Mucosa of stomach (tissue), 1 donor: ENCODE data around the gene ELK1.
"Not testable (repeated sequence)": the region's sequence is repeated elsewhere in the genome, so short reads cannot be mapped to it uniquely, and the experiment has no call there.

Experiments used
- H3K27me3 ChIP-seq: one replicate; pipeline ENCODE4 v1.7.0; 2013; ENCODE audit warnings: mild to moderate bottlenecking, low read length; ENCODE audit not compliant: control insufficient read depth, insufficient read depth
- H3K36me3 ChIP-seq: one replicate; pipeline ENCODE4 v1.7.0; 2013; ENCODE audit warnings: low read length; ENCODE audit not compliant: control insufficient read depth, insufficient read depth
- H3K4me1 ChIP-seq: one replicate; pipeline ENCODE4 v1.7.0; 2013; ENCODE audit warnings: mild to moderate bottlenecking, low read length; ENCODE audit not compliant: control insufficient read depth, insufficient read depth
- H3K4me3 ChIP-seq: one replicate; pipeline ENCODE4 v1.7.0; 2013; ENCODE audit warnings: low read length
- H3K9ac ChIP-seq: one replicate; pipeline ENCODE4 v1.7.0; 2013; ENCODE audit warnings: mild to moderate bottlenecking, low read length, moderate library complexity
- H3K9me3 ChIP-seq: one replicate; pipeline ENCODE4 v1.7.0; 2013; ENCODE audit warnings: mild to moderate bottlenecking, low read length, moderate library complexity; ENCODE audit not compliant: control insufficient read depth
- donor health status: Pancreatic carcinoma.

The ELK1 gene

DNA sequence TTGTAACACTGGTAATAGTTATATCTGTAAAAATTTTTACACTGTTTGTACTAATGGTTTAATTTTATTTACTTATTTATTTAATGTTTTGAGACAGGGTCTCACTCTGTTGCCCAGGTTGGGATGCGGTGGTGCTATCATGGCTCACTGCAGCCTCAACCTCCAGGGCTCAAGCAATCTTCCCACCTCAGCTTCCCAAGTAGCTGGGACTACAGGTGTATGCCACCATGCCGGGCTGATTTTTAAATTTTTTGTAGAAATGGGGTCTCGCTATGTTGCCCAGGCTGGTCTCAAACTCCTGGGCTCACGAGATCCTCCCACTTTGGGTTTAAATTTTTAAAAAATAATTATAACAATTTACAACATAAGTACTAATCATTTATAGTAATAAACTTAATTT is 47.2 kb downstream of the ELK1 start:
- not testable (repeated sequence) for H3K36me3 ChIP-seq, H3K27me3 ChIP-seq, H3K4me1 ChIP-seq, H3K9me3 ChIP-seq, H3K4me3 ChIP-seq, H3K9ac ChIP-seq

DNA sequence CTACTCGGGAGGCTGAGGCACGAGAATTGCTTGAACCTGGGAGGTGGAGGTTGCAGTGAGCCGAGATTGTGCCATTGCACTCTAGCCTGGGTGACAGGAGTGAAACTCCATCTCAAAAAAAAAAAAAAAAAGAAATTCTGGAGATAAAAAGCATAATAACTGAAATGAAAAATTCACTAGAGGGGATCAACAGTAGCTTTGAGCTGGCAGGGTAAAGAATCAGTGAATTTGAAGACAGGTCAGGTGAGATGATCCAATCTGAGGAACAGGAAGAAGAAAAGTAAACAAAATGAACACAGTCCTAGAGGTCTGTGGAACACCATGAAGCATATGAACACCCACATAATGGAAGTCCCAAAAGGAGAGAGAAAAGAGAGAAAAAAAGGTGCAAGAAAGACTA is 53.1 kb downstream of the ELK1 start:
- H3K27me3 ChIP-seq = no peaks in the 10 kb centered on the region
- no peaks in the 10 kb centered on the region for H3K36me3 ChIP-seq
- no peak overlapping the region for H3K9ac ChIP-seq
- no peaks in the 10 kb centered on the region for H3K9me3 ChIP-seq
- no peak overlapping the region for H3K4me3 ChIP-seq
- H3K4me1 ChIP-seq = peaks cover 3% of the 10 kb centered on the region

DNA sequence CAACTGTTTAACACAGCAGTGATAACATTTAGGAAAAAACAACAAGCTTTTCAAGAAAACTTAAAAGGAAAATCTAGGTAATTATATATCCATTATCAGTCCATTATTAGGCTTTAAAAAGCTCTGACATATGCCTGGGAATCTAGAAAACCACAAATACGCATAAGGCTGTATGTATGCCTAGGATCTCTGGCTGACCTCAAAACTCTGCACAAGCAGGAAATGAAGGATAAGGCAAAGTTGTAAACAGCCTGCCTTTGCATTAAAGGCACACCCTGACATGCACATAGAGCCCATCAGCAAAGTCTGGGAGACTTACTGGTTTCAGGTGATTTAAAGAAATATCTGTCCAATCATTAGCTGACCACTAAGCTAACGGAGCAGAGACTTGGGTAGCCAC is 54.1 kb downstream of the ELK1 start:
- no peaks in the 10 kb centered on the region for H3K27me3 ChIP-seq
- H3K4me3 ChIP-seq = no peak overlapping the region
- no peaks in the 10 kb centered on the region for H3K36me3 ChIP-seq
- peaks cover 3% of the 10 kb centered on the region for H3K4me1 ChIP-seq
- no peaks in the 10 kb centered on the region for H3K9me3 ChIP-seq
- no peak overlapping the region for H3K9ac ChIP-seq

DNA sequence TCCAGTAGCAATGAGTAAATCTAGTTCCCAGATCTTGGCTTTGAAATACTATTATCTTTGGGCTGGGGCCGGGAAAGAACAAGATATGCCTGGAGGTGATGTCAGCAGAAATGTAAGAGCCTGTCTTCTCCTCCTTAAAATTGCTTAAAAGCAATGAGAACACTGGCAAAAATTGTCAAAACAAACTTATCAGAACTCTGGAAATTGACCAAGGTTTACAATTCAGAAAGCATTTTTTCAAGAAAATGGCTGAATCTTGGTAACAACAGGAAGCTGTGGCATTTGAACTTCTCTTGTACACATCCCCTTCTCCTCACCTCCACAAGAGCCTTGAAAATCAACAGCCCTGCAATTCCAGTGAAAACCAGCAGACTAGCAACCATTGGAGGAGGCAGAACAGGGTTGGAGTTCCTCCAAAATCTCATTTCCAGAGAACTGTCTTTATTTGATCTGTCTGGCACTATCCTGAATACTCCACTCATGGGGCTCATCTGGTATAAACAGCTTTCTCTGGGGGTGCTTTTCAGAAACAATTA is 54.6 kb downstream of the ELK1 start:
- H3K9ac ChIP-seq = no peak overlapping the region
- peaks cover 3% of the 10 kb centered on the region for H3K4me1 ChIP-seq
- no peaks in the 10 kb centered on the region for H3K36me3 ChIP-seq
- no peaks in the 10 kb centered on the region for H3K27me3 ChIP-seq
- no peaks in the 10 kb centered on the region for H3K9me3 ChIP-seq
- no peak overlapping the region for H3K4me3 ChIP-seq

DNA sequence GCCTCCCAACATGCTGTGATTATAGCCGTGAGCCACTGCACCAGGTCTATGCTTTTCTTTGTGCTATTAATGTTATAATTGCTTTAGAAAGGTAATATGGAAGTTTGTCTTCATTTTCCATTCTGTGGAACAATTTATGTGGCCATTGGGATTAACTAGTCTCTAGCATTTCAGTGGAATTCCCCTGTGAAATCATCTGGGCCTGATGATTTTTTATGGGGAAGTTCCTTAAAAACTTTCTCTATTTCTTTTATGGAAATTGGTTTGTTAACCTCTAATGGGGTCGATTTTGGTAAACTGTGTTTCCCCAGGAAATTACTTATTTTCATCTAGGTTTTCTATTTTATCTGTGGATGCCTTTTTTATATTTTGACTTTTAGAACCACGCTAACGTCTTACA is 56.8 kb downstream of the ELK1 start:
- Histone ChIP-seq H3K9ac (no peak overlapping the region), H3K27me3 (no peaks in the 10 kb centered on the region), H3K9me3 (no peaks in the 10 kb centered on the region), H3K36me3 (no peaks in the 10 kb centered on the region), H3K4me1 (peaks cover 3% of the 10 kb centered on the region), H3K4me3 (no peak overlapping the region)

DNA sequence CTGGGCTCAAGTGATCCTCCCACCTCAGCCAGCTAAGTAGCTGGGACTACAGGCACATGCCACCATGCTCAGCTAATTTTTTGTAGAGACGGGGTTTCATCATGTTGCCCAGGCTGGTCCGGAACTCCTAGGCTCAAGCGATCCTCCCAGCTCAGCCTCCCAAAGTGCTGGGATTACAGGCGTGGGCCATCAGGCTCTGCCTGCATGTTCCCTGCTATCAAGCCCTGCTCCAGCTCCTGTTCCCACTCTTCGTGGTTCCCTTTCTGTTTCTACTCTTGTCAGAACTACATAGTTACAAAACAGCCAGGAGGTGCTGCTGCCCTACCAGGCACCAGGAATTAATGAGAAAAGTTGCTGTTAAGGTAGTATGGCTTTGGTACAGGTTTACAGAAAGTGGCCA is 59.4 kb downstream of the ELK1 start:
- Histone ChIP-seq H3K9me3 (no peaks in the 10 kb centered on the region), H3K4me1 (peaks cover 3% of the 10 kb centered on the region), H3K27me3 (no peaks in the 10 kb centered on the region), H3K4me3 (no peak overlapping the region), H3K36me3 (no peaks in the 10 kb centered on the region), H3K9ac (no peak overlapping the region)

DNA sequence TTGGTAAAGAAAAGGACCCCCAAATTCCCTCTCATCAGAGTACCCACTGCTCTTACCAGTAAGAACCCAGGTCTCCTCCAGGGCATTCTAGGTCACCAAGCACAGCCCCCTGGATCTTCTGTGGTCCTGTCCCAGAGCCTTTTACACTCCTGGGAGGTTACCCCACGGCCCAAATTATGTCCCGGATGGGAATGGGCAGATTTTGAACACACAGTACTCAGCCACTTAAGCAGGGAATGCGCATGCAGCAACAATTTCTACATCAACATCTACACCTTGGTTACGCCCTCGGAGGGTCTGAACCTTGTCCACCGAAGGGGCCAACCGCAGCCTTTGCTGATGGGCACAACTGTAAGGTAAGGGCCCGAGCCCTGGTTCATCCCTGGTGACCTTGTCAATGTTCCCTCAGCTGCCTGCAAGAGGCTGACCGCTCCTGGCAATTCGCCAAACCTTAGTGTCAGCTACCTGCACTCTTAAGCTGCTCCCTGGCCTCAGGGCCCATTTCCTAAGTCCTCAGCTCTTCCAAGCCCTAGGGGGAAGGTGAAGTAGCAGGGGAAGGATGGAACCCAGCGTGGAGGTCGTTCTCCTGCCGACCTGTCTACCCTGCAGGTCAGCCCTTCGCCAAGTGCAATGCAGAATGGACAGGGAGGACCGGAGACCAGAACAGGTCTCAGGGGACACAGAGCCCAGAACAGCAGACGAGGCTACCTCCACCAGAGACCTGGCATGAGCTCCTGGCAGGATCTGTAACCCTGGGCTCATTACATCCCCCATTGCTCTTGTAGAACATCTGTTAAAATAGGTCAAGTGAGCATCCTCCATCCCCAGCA is 62.2 kb downstream of the ELK1 start:
- Histone ChIP-seq H3K4me3 (no peak overlapping the region), H3K36me3 (no peaks in the 10 kb centered on the region), H3K9ac (no peak overlapping the region), H3K9me3 (no peaks in the 10 kb centered on the region), H3K4me1 (peaks cover 3% of the 10 kb centered on the region), H3K27me3 (no peaks in the 10 kb centered on the region)

DNA sequence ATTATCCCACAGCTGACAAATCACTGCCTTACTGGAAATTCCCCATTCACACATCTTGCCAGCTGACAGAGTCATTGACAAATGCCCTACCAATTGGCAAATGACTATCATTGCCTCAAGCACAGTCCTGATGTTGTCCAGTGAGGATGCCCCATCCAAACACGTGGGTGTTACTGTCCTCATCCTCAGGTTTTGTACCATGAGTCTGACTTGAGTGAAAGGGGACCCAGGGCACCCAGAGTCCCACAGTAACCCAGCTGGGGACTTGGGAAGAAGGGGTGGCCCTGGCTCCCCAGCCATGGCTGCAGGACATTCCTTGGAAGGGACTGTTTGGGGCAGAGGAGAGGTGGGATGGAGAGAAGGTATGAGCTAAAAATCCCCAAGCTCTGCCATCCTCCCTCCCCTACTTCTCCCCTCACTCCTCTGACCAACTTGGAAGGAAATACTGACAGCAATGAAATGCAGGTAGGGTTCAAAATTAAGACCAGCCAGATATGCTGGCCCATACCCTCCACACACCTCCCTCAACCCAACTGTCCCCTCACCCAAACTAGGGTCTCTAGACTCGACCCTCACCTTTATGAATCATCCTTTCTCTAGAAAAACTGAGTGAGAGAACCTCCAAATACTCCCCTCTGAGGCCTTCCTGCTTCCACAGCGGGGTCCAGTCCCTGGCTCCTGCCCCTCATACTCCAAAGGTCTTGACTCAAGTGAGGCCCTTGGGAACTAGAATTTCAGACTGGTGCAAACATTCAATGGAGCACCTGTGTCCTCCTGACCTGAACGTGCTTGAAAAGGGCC is 63.1 kb downstream of the ELK1 start:
- Histone ChIP-seq H3K36me3 (no peaks in the 10 kb centered on the region), H3K9ac (no peak overlapping the region), H3K4me1 (peaks cover 5% of the 10 kb centered on the region), H3K27me3 (no peaks in the 10 kb centered on the region), H3K9me3 (no peaks in the 10 kb centered on the region), H3K4me3 (no peak overlapping the region)

DNA sequence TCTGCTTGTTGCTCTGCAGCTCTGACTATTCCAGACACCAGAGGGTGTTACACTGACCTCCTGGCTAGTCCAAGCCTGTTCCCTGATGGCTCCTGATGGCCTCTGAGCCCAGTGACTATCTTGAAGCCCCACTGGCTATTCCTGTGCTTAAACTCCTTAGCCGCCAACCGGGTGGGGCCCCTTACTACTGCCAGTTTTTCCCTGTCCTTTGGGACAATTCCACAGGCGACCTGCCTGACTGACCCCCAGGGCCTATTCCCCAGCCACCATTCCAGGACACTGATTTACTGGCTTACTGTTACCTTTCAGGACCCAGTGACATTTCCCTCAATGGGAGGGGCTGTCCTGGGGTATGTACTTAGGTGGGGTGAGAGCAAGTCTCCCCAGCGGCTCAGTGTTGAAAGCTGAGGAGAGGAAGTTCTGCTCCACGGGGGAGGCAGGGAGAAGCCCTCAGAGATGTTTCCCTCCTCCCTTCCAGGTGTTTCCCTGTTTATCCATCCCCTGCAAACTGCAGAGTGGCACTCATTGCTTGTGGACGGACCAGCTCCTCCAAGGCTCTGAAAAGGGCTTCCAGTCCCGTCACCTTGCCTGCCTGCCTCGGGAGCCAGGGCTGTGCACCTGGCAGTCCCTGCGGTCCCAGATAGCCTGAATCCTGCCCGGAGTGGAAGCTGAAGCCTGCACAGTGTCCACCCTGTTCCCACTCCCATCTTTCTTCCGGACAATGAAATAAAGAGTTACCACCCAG is 64.1 kb downstream of the ELK1 start:
- H3K9ac ChIP-seq = no peak overlapping the region
- H3K4me1 ChIP-seq = peaks cover 13% of the 10 kb centered on the region
- H3K4me3 ChIP-seq = no peak overlapping the region
- no peaks in the 10 kb centered on the region for H3K27me3 ChIP-seq
- H3K36me3 ChIP-seq = no peaks in the 10 kb centered on the region
- no peaks in the 10 kb centered on the region for H3K9me3 ChIP-seq
